H1 (cell line): ENCODE data around the gene HILPDA. TPM values are rescaled to one million over a fixed set of nuclear protein-coding genes. Genes with fewer than 3 reads are reported as not detected.

Experiments
- BRCA1 ChIP-seq: IDR thresholded peaks from 2 replicates; pipeline ENCODE4 v1.6.1; 2012; ENCODE audit warnings: low read depth, low read length, improper control_type of control experiment
- HDAC2 ChIP-seq, 2 experiments: fragments of 300-600 bp in 1 of 2; sonication (generic) in 1 of 2; IDR thresholded peaks; 2 replicates each; pipeline ENCODE4 v1.6.1; 2011 to 2012; ENCODE audit warnings: low read depth in 2 of 2, low read length in 2 of 2, mild to moderate bottlenecking in 2 of 2, moderate library complexity in 2 of 2, borderline replicate concordance in 1 of 2, inconsistent platforms in 1 of 2
- JUND ChIP-seq: IDR thresholded peaks from 2 replicates; pipeline ENCODE4 v1.6.1; 2011; ENCODE audit warnings: mild to moderate bottlenecking, improper control_type of control experiment, low read length
- NANOG ChIP-seq: IDR thresholded peaks from 2 replicates; pipeline ENCODE4 v1.6.1; 2011; ENCODE audit warnings: low read length, low read depth, mild to moderate bottlenecking, inconsistent platforms; ENCODE audit not compliant: insufficient read depth, poor library complexity, severe bottlenecking
- SUZ12 ChIP-seq: fragments of 200-600 bp; sonication (generic); IDR thresholded peaks from 2 replicates; pipeline ENCODE4 v1.6.1; 2012; ENCODE audit warnings: mild to moderate bottlenecking, inconsistent platforms, low read length, moderate library complexity, mixed read lengths
- TAF1 ChIP-seq: IDR thresholded peaks from 2 replicates; pipeline ENCODE4 v1.6.1; 2011; ENCODE audit warnings: mild to moderate bottlenecking, low read depth, low read length
- TAF7 ChIP-seq: optimal IDR thresholded peaks from 2 replicates; pipeline ENCODE3; 2011; ENCODE audit warnings: low read depth, mild to moderate bottlenecking, inconsistent platforms, low read length, moderate library complexity, borderline replicate concordance
- ZNF274 ChIP-seq: IDR thresholded peaks from 2 replicates; pipeline ENCODE4 v1.7.0; 2012; ENCODE audit warnings: low read length, borderline replicate concordance; ENCODE audit errors: extremely low read depth
- polyA plus RNA-seq, 7 experiments: library from polyadenylated mRNA; depleted of rRNA in 3 of 7; stranded (reverse) in 5 of 7; unstranded in 2 of 7; fragments of >200 nt in 5 of 7; fragments of 200-250 nt in 2 of 7; gene quantifications; 1 replicate in 5 of 7; 2 replicates in 1 of 7; 4 replicates in 1 of 7; pipeline versions ENCODE4 v1.2.1 to v1.2.3, GENCODE V29; 2011 to 2013; ENCODE audit warnings: missing spikeins in 2 of 7, mixed read lengths in 2 of 7
- total RNA-seq: library from RNA; stranded (reverse); fragmentation: NEBNext Ultra II Directional; extraction: Animal tissue kit (Norgen Biotek cat#: 25700); gene quantifications from 2 replicates; pipeline ENCODE4 v1.2.1, GENCODE V29; 2021

Gene HILPDA
- total and polyA plus RNA-seq, 2 of the 8 experiments (the other 6 are each of a cell fraction or from before 2014, with no cell fraction given) = 35.6 to 80.0 TPM

GRCh38 chr7:128443831-128444600 lies 11.7 kb upstream of the HILPDA start (continued):
- TF ChIP-seq JUND (no peak), BRCA1 (no peak), HDAC2 (IDR thresholded peaks at IDR 0.05; ENCODE audit: borderline replicate concordance in 1 of 2, low read depth in 2 of 2, low read length in 2 of 2) (no peak), NANOG (no peak), ZNF274 (no peak), TAF7 (no peak), SUZ12 (no peak), TAF1 (no peak)
